ENCODE results near the gene ATXN7. TPM values are rescaled to one million over a fixed set of nuclear protein-coding genes. Genes with fewer than 3 reads are reported as not detected.

ATXN7 gene, protein sequence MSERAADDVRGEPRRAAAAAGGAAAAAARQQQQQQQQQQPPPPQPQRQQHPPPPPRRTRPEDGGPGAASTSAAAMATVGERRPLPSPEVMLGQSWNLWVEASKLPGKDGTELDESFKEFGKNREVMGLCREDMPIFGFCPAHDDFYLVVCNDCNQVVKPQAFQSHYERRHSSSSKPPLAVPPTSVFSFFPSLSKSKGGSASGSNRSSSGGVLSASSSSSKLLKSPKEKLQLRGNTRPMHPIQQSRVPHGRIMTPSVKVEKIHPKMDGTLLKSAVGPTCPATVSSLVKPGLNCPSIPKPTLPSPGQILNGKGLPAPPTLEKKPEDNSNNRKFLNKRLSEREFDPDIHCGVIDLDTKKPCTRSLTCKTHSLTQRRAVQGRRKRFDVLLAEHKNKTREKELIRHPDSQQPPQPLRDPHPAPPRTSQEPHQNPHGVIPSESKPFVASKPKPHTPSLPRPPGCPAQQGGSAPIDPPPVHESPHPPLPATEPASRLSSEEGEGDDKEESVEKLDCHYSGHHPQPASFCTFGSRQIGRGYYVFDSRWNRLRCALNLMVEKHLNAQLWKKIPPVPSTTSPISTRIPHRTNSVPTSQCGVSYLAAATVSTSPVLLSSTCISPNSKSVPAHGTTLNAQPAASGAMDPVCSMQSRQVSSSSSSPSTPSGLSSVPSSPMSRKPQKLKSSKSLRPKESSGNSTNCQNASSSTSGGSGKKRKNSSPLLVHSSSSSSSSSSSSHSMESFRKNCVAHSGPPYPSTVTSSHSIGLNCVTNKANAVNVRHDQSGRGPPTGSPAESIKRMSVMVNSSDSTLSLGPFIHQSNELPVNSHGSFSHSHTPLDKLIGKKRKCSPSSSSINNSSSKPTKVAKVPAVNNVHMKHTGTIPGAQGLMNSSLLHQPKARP
- total RNA-seq = 10 to 100 TPM; 21.4 to 88.6 (median 36.1) TPM

DNA sequence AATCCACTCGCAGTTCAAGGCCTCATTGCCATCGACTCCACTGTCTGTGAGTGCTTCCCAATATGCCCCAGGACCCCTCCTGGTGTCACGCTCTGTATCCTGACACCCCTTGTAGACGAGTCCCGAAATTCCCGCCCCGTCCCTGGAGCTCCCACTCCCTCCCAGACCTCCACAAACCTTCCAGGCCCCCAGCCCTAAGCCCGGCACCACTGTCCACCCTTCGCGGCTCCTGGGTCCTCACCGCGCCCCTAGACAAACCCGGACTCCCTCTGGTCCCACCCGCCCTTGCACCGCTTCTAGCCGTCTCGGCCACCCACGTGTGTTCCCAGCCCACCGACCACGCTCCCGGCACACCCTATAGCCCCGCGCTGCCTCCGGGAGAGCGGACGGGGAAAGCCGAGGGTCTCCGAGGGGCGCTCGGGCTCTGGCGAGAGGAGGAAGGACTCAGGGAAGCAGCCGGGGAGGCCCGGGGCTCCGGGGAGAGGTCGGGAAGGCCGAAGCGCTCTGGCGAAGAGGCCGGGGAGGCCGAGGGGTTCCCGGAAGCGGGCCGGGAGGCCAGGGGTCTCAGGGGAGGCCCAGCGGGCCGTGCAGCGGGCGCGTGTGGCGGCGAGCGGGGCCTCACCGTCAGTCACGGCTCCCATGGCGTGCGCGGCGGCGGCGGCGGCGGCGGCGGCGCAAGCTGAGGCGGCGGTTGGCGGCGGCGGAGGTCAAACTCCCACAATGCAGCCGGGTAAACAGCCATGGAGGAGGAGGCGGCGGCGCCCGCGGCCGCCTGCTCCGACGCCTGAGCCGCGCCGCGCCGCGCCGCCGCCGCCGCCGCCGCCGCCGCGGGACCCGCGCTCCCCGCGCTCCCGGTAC lies at the start of gene ATXN7, which contains the start of gene THOC7:
ATXN7 (plus strand) TSS at position 718 of the 858 bp plus-strand sequence. CDS start 48,732 bp downstream, outside the sequence.
THOC7 (minus strand) TSS at position 656 of the 858 bp plus-strand sequence; CDS start at position 641, 15 bp downstream.
- peak; percentile 32 to 92 for DNase-seq (ENCODE audit: low spot score in 2 of 2)
- peak within 1 kb of the TSS; percentile 97 for H3K4me3 ChIP-seq (ENCODE audit: low read depth, poor library complexity, severe bottlenecking)
- intact Hi-C loops (cut with DNase I; ENCODE audit: low total_unique reads) = no loop called here
- 0 to 1% methylated on average over 61 to 73 of the region's 98 CpGs for WGBS, 2 donors
- TF ChIP-seq POLR2A (IDR thresholded peaks at IDR 0.05) = no peak
- TF ChIP-seq, protein P1, sequence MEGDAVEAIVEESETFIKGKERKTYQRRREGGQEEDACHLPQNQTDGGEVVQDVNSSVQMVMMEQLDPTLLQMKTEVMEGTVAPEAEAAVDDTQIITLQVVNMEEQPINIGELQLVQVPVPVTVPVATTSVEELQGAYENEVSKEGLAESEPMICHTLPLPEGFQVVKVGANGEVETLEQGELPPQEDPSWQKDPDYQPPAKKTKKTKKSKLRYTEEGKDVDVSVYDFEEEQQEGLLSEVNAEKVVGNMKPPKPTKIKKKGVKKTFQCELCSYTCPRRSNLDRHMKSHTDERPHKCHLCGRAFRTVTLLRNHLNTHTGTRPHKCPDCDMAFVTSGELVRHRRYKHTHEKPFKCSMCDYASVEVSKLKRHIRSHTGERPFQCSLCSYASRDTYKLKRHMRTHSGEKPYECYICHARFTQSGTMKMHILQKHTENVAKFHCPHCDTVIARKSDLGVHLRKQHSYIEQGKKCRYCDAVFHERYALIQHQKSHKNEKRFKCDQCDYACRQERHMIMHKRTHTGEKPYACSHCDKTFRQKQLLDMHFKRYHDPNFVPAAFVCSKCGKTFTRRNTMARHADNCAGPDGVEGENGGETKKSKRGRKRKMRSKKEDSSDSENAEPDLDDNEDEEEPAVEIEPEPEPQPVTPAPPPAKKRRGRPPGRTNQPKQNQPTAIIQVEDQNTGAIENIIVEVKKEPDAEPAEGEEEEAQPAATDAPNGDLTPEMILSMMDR (IDR thresholded peaks at IDR 0.05) = no peak

DNA sequence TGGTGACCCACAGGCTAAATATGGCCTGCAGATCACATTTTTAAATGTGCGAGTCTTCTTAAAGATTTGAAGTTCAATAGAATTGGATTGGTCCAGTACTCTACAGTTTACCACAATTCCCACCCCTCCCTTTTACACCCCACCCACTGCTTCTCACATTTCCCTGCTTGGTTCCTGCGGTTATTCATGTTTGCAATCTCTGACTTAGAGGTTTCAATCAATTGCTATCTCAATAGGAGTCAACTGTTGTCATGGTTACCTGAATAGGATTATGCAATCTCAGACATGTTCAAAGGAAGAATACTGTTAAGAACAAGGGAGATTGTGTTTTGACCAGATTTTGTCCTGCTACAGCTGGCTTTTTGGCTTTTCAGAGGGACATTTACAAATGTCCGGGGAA lies 49.4 kb upstream of the ATXN7 start:
- WGBS, 2 donors = 83 to 91% methylated on average over 3 of the region's 3 CpGs
- no peak for TF ChIP-seq POLR2A (IDR thresholded peaks at IDR 0.05)
- TF ChIP-seq, protein P1 (IDR thresholded peaks at IDR 0.05) = no peak
- H3K4me3 ChIP-seq (ENCODE audit: low read depth, poor library complexity, severe bottlenecking) = no peak overlapping the region
- DNase-seq (ENCODE audit: low spot score in 2 of 2) = no peak
- intact Hi-C loops (cut with DNase I; ENCODE audit: low total_unique reads) = no loop called here

DNA sequence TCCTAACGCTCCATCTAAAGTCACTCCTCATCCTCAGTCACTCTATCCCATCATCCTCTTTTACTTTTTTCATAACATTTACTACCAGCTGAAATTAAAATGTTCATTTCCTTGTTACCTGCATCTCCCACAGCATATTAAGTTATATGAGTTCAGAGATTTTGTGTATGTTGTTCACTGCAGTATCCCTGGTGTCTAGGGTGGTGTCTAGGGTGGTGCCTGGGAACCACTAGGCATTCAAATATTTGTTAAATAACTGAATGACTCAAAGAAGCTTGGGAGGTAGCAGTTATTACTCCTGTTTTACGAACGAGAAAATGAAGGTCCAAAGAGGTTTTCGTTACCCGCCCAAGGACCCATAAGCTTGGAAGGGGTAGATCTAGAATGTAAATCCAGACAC lies 46.4 kb upstream of the ATXN7 start:
- no peak for TF ChIP-seq POLR2A (IDR thresholded peaks at IDR 0.05)
- TF ChIP-seq, protein P1 (IDR thresholded peaks at IDR 0.05) = no peak
- intact Hi-C loops (cut with DNase I; ENCODE audit: low total_unique reads) = loop anchor here (5.0 kb wide), 1 partner anchor 465 kb away; no protein-coding TSS in a partner anchor
- no peak overlapping the region for H3K4me3 ChIP-seq (ENCODE audit: low read depth, poor library complexity, severe bottlenecking)
- DNase-seq (ENCODE audit: low spot score in 2 of 2) = no peak
- WGBS, 2 donors = 89 to 94% methylated on average over 5 of the region's 5 CpGs

DNA sequence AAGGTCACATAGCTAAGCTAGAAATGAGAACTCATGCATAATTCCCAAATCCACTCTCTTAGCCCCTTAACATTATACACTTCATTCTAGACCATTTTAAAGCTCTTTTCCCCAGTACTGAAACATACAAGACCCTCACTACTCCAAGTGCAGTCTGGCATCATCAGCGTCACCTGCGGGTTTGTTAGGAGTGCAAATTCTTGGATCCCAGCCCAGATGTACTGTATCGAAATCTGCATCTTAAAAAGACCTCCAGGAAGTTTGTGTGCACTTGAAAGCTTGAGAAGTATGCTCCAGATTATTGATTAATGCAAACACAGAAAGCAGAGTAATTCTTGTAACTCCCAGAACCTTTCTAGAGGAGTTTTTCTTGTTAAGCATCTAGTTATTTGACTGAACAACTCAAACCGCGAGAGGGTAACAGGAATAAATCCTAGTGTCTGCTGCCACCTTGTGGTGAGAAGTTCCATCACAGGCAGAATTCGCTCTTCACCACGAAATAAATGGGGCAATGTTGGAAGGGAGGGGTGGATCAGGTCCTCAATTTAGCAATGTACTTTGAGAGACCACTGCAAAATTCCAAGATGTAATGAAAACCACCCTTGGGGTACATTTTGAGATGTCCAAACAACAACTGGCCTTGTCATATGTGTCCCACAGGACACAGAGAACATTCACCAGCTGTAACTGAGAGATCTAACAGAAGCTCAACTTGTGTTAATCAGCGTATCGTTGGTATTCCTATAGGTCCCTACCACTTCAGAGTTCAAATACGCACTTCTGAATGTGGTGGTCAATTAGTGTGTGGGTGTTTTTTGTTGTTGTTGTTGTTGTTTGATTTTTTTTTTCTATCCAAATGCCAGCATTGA lies 45.2 kb upstream of the ATXN7 start:
- no peak overlapping the region for H3K4me3 ChIP-seq (ENCODE audit: low read depth, poor library complexity, severe bottlenecking)
- TF ChIP-seq, protein P1 (IDR thresholded peaks at IDR 0.05) = no peak
- TF ChIP-seq POLR2A (IDR thresholded peaks at IDR 0.05) = no peak
- intact Hi-C loops (cut with DNase I; ENCODE audit: low total_unique reads) = loop anchor here (5.0 kb wide), 1 partner anchor 466 kb away; no protein-coding TSS in a partner anchor
- peak; percentile 58 to 88 for DNase-seq (ENCODE audit: low spot score in 2 of 2)
- WGBS, 2 donors = 29 to 32% methylated on average over 10 of the region's 10 CpGs
